ENCODE measurements around the gene UXS1. TPM values are rescaled to one million over a fixed set of nuclear protein-coding genes. Genes with fewer than 3 reads are reported as not detected.

UXS1 gene
- total and polyA plus RNA-seq, 9 of the 15 experiments (the other 6 are each of a cell fraction or from before 2014, with no cell fraction given), result 5.8 to 25.8 (median 15.0) TPM

DNA sequence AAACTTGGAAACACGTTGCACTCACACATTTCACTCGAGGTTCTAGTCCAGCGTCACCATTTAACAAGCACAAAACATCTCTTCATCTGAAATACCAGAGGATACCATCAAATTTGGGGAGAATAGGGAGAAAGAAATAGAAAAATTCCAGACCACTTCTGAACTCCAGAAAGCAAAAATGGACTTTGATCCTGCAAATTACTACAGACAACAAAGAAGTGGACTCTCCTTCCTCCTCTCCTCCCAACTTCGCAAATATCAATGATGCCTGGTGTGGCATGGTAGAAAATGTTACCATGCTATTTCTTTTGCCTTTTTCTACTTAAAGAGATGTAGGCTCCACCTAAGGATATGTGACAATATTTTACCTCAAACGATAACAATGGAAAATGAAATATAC is 13.5 kb downstream of the UXS1 start:
- Histone ChIP-seq H3K4me3 (no peak overlapping the region), H4K20me1 (replicated peaks; ENCODE audit: control insufficient read depth, insufficient read depth, low read length) (peaks cover 9% of the 10 kb centered on the region), H3K4me1 (replicated peaks in 1 of 2; ENCODE audit: control insufficient read depth in 2 of 2, insufficient read depth in 2 of 2, low read length in 2 of 2) (peaks cover 4 to 25% of the 10 kb centered on the region in 2 experiments; a peak in 4 of 5 replicates), H3K27ac (ENCODE audit: extremely low read depth, low read depth, low read length) (no peak overlapping the region), H3K36me3 (ENCODE audit: control insufficient read depth, insufficient read depth, low read length) (peaks cover 17% of the 10 kb centered on the region; the same call in 2 of the 3 replicates), H3K27me3 (ENCODE audit: control insufficient read depth in 2 of 2, insufficient read depth in 2 of 2, low read length in 2 of 2) (no peaks in the 10 kb centered on the region), H3K9ac (ENCODE audit: insufficient read depth in 1 of 2, low read depth in 2 of 2, low read length in 2 of 2) (no peak overlapping the region), H2AFZ (ENCODE audit: low read depth, low read length) (no peak overlapping the region), H3K79me2 (ENCODE audit: control insufficient read depth, insufficient read depth, low read length) (peaks cover 63% of the 10 kb centered on the region), H3K4me2 (ENCODE audit: insufficient read depth, low read length) (no peak overlapping the region), H3K9me1 (ENCODE audit: control insufficient read depth, insufficient read depth, low read length) (no peaks in the 10 kb centered on the region), H3K9me3 (replicated peaks; ENCODE audit: control insufficient read depth, insufficient read depth, low read depth, low read length) (no peaks in the 10 kb centered on the region)
- TF ChIP-seq CREBBP (IDR thresholded peaks at IDR 0.05; ENCODE audit: low read depth, low read length) (no peak), RBBP5 (IDR thresholded peaks at IDR 0.05; ENCODE audit: borderline replicate concordance, insufficient read depth, low read length, poor library complexity, severe bottlenecking) (no peak), ZNF239 (CRISPR knock-in tag; IDR thresholded peaks at IDR 0.05) (no peak), MIER1 (IDR thresholded peaks at IDR 0.05; ENCODE audit: low read depth) (no peak)
- TF ChIP-seq, protein P1, sequence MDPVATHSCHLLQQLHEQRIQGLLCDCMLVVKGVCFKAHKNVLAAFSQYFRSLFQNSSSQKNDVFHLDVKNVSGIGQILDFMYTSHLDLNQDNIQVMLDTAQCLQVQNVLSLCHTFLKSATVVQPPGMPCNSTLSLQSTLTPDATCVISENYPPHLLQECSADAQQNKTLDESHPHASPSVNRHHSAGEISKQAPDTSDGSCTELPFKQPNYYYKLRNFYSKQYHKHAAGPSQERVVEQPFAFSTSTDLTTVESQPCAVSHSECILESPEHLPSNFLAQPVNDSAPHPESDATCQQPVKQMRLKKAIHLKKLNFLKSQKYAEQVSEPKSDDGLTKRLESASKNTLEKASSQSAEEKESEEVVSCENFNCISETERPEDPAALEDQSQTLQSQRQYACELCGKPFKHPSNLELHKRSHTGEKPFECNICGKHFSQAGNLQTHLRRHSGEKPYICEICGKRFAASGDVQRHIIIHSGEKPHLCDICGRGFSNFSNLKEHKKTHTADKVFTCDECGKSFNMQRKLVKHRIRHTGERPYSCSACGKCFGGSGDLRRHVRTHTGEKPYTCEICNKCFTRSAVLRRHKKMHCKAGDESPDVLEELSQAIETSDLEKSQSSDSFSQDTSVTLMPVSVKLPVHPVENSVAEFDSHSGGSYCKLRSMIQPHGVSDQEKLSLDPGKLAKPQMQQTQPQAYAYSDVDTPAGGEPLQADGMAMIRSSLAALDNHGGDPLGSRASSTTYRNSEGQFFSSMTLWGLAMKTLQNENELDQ (CRISPR knock-in tag; IDR thresholded peaks at IDR 0.05; ENCODE audit: borderline replicate concordance), result no peak
- WGBS (ENCODE audit: insufficient coverage, low coverage, missing lambda C conversion rate), result 73% methylated on average over 5 of the region's 5 CpGs
- ChIA-PET POLR2A (no interaction called here), CTCF (ENCODE audit: low intra/inter-chr PET ratio) (no interaction called here)
- in situ Hi-C loops (cut with MboI), result no loop called here
- intact Hi-C loops (cut with micrococcal nuclease), result no loop called here
- no TSS peak for BruUV-seq (replicated peaks)
- ATAC-seq, result no peak
- no peak for FAIRE-seq
- DNase-seq (ENCODE audit: extremely low read depth in 1 of 4, low spot score in 3 of 4), result no peak

Data from K562 (cell line).